Panc1 (cell line): ENCODE data around the gene DUSP21.

Source experiments
- CTCF ChIP-seq: fragments of 450-650 bp; IDR thresholded peaks from 2 replicates; pipeline ENCODE4 v1.5.1; 2017; ENCODE audit warnings: mild to moderate bottlenecking
- POLR2AphosphoS5 ChIP-seq: IDR thresholded peaks from 2 replicates; pipeline ENCODE4 v1.6.1; 2012; ENCODE audit warnings: mild to moderate bottlenecking, low read depth, low read length, moderate library complexity
- REST ChIP-seq, 2 experiments: IDR thresholded peaks; 2 replicates each; pipeline ENCODE4 v1.6.1; 2011 to 2012; ENCODE audit warnings: low read depth in 2 of 2, control low read depth in 1 of 2, low read length in 1 of 2, mild to moderate bottlenecking in 1 of 2, moderate library complexity in 1 of 2; ENCODE audit not compliant: insufficient read depth in 1 of 2
- SIN3A ChIP-seq: IDR thresholded peaks from 2 replicates; pipeline ENCODE4 v1.6.1; 2012; ENCODE audit warnings: low read depth, mild to moderate bottlenecking, low read length, moderate library complexity, borderline replicate concordance; ENCODE audit not compliant: insufficient read depth
- TCF7L2 ChIP-seq: IDR thresholded peaks from 2 replicates; pipeline ENCODE4 v1.6.1; 2011; ENCODE audit warnings: mild to moderate bottlenecking, low read depth, low read length, inconsistent platforms

- TF ChIP-seq CTCF (no peak), REST (IDR thresholded peaks at IDR 0.05; ENCODE audit: insufficient read depth in 1 of 2, low read depth in 2 of 2, low read length in 1 of 2) (no peak), POLR2AphosphoS5 (no peak), SIN3A (no peak), TCF7L2 (no peak)
These were observed 1.1 kb upstream of the DUSP21 start for GRCh38 chrX:44842550-44843317.
